SKM-1 treated with dmso at 0.1 percent for 144 hours (cell line): Measurements from ENCODE around the gene POLR2J3.
"Not testable (repeated sequence)": the region's sequence is repeated elsewhere in the genome, so short reads cannot be mapped to it uniquely, and the experiment has no call there.

Experiments
- DNase-seq: peaks from one replicate; lab custom pipeline; 2025; ENCODE audit not compliant: unreplicated experiment; lab: John Stamatoyannopoulos, UW

The POLR2J3 gene

GRCh38 chr7:102527182-102527581 is 45.2 kb downstream of the POLR2J3 start:
- DNase-seq: not testable (repeated sequence)

- not testable (repeated sequence) for DNase-seq
These were observed 47.6 kb downstream of the POLR2J3 start for GRCh38 chr7:102524803-102525202.

GRCh38 chr7:102520797-102521196 is 51.6 kb downstream of the POLR2J3 start:
- DNase-seq: not testable (repeated sequence)

GRCh38 chr7:102517550-102518147 is 54.7 kb downstream of the POLR2J3 start, which contains the start of gene RASA4B:
Gene RASA4B (minus strand): TSS chr7:102517777. CDS start chr7:102517710, 67 bp downstream.
- DNase-seq: not testable (repeated sequence)
